Epithelial cell of esophagus (primary cell): Measurements from ENCODE around the gene TRIM71.
"Not testable (repeated sequence)": the region's sequence is repeated elsewhere in the genome, so short reads cannot be mapped to it uniquely, and the experiment has no call there.

Experiments
- DNase-seq: peaks from one replicate; pipeline ENCODE4 v3.0.0; 2010; ENCODE audit warnings: low read depth
- H3K4me3 ChIP-seq: 2 replicates; pipeline ENCODE4 v1.5.1; 2011; ENCODE audit warnings: mild to moderate bottlenecking, low read length, control low read depth
- TF ChIP-seq, protein P1 (sequence below): IDR thresholded peaks from 2 replicates; pipeline ENCODE4 v1.5.1; 2011; ENCODE audit warnings: low read depth, mild to moderate bottlenecking, low read length, control low read depth, inconsistent platforms; ENCODE audit not compliant: insufficient read depth; ENCODE audit errors: missing control alignments

The TRIM71 gene

DNA sequence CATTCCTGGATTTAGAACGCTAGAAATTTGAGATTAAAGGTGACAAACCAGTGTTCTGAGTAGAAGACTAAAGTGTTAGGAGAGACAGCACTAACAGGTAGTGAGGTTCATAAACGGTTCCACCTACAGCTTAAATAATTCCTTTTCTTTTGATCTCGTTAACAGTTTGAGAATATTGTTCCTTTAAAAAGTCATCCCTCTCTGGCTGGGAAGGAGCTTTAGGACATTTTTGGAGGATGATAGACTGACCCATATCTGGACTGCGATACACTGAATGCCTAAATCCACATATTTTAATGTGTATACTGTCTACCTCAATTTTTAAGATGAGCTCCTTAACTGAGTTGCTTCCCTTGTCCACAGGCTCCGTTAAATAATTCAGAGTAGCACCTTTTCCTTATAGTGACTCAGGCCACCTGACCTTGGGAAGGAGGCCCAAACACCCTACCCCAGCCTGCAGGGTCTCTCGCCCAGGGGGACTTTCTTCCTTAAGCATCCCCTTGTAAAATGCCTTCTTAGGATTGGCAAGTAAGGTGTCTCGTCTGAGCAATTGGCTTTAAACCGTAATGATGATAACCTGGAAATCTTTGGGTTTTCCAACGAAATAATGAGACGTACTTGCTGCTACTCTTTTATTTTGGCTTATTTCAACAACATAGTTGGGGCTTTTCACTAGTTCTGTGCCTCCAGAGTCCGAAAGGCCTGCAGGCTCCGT, 3.3 kb downstream of the TRIM71 start:
- TF ChIP-seq, protein P1, sequence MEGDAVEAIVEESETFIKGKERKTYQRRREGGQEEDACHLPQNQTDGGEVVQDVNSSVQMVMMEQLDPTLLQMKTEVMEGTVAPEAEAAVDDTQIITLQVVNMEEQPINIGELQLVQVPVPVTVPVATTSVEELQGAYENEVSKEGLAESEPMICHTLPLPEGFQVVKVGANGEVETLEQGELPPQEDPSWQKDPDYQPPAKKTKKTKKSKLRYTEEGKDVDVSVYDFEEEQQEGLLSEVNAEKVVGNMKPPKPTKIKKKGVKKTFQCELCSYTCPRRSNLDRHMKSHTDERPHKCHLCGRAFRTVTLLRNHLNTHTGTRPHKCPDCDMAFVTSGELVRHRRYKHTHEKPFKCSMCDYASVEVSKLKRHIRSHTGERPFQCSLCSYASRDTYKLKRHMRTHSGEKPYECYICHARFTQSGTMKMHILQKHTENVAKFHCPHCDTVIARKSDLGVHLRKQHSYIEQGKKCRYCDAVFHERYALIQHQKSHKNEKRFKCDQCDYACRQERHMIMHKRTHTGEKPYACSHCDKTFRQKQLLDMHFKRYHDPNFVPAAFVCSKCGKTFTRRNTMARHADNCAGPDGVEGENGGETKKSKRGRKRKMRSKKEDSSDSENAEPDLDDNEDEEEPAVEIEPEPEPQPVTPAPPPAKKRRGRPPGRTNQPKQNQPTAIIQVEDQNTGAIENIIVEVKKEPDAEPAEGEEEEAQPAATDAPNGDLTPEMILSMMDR: no peak
- no peak for DNase-seq
- H3K4me3 ChIP-seq: no peak overlapping the region

DNA sequence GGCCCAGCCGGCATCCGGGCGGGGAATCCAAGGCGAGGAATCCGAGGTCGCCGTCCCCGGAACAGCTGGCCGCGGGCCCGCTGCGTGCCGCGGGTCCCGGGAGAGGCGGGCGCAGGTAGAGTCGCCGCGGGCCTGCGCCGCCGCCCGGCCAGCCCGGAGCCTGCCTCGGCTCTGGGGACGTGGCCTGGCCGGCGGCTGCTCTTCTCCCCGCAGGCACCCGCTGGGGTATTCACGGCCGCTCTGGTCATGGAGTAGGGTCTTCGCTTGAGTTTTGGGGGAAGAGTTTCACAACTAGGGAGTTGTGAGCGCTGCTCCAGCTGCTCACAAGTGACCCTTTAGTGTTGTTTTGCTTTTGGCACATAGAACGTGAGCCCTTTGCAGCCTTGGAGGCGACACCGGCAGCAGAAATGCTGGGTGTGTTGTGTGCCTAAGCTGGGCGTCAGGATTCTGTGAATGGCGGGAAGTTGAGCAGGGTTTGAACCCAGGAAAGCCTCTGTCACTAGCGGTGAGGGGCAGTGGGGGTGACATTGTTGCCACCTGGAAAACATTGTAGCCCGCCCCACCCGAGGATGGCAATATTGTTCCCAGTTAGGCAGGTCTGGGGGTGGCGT, 4.0 kb downstream of the TRIM71 start:
- no peak overlapping the region for H3K4me3 ChIP-seq

DNA sequence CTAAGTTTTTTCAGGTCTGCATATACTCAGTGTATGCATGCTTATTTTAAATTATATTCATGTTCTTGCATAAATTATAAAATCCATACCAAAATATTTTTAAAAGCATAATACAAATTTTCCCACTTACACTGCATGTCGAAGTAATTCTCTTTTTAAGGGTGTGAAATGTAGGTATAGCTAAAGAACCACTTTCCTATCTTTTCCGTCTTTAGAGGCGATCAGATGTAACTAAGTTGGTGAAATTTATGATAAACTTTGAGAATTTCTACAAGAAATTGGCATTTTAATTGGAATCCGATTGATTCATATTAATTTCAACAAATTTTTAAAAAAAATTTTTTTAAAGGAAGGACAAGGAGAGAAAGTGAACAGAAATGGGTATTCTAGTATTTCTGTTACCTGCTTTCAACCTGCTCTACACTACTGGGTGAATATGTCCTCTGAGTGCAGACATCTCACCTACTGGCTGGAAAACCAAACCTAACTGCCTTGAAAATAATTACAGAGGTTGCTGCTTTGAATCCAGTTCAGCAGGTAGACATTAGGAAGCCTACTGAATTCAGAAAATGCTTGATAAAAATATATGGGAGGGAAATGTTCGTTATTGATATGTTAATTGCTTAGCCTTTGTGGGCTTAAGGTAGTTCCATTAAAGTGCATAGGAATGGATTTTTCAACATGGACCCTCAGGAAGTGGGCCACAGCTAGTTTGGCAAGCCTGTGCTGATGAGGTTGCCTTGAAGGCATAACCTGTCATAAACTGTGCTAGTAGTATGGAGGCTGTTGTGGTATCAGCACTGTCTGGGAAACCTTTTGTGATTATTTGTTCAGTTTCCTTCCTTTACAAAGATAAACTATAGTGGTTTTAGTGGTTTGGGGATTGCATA, 5.1 kb downstream of the TRIM71 start:
- TF ChIP-seq, protein P1: no peak

More for the DNA sequence above, 4.0 kb downstream of the TRIM71 start:
- TF ChIP-seq, protein P1: no peak
- DNase-seq: no peak

DNA sequence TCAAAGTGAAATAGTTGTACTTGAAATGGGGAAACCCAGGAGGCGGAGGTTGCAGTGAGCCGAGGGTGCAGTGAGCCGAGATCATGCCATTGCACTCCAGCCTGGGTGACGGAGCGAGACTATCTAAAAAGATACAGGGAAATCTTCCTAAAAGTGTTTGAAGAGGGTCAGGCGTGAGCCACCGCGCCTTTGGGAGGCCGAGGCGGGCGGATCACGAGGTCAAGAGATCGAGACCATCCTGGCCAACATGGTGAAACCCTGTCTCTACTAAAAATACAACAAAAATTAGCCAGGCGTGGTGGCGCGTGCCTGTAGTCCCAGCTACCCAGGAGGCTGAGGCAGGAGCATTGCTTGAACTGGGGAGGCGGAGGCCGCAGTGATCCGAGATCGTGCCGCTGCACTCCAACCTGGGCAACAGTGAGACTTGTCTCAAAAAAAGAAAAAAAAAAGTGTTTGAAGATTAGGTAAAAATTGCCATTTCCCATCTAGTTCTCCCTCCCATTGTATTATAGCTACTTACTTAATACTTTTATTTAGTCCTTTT, 5.9 kb downstream of the TRIM71 start:
- not testable (repeated sequence) for DNase-seq, H3K4me3 ChIP-seq

More for the DNA sequence above, 5.1 kb downstream of the TRIM71 start:
- DNase-seq: no peak
- no peak overlapping the region for H3K4me3 ChIP-seq

DNA sequence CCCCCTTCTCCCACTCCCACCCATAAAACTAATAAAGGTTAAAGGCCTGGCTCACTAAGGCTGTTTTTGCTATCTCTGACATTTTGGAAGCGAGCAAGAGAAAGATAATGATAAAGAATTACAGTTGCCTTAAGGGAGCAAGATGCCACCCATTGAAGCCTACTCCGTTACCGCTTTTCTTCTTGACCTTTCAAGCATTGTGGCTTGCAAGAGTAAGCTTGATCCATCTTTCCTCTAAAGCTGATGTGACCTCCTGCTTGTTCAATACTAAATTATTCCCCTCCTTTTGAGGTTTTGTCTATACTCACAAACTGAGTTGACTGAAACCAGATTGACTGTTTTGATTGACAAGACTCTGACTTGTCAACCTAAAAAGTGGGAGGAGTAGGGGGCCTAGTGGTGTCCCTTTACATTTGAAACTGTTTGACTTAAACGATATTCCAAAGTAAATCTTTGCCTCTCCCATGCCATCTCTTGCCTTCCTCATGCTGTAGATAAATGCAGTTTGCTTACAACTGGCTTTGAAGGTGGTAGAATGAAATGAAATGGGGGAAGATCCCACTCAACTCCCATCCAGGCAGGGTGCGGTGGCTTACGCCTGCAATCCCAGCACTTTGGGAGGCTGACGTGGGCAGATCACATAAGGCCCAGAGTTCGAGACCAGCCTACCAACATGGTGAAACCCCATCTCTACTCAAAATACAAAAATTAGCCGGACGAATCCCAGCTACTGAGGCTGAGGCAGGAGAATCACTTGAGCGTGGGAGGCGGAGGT, 8.0 kb downstream of the TRIM71 start:
- H3K4me3 ChIP-seq: no peak overlapping the region
- no peak for DNase-seq
- TF ChIP-seq, protein P1: no peak

DNA sequence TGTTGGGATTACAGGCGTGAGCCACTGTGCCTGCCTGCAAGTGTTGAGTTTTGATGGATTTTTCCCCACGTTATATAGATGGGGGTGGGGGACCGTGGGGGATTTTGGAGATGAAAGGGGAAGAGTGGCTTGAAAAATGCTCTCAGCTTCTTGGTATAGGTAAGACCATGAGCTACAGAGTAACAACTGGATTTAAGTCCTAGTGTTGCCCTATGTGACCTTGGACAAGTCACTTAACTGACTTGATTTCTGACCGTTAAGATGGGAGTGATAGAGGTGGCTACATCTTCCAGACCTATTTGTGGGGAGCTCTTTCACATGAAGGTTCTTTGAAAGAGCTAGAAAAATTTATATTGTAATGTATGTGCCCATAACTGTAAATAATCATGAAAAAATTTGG, 13.3 kb downstream of the TRIM71 start:
- DNase-seq: no peak
- TF ChIP-seq, protein P1: no peak
- H3K4me3 ChIP-seq: no peak overlapping the region
